Psoas muscle (tissue), 8 donors: ENCODE measurements around the gene CACNA1C. TPM values are rescaled to one million over a fixed set of nuclear protein-coding genes. Genes with fewer than 3 reads are reported as not detected.

Experiments used
- ATAC-seq, 4 donors: fragments of 200-7000 bp; cut with Tn5 transposase; one replicate each; pipeline ENCODE4 v1.9.1; 2020; ENCODE audit warnings: moderate library complexity in 3 of 4, mild to moderate bottlenecking in 2 of 4
- DNase-seq, 2 donors: peaks; one replicate each; pipeline ENCODE4 v3.0.0-alpha.2; 2020
- H3K27ac ChIP-seq: fragments of 200-600 bp; one replicate; pipeline ENCODE4 v1.8.0; 2022
- H3K27me3 ChIP-seq, 3 donors: fragments of 200-600 bp in 1 of 3; one replicate each; pipeline versions ENCODE4 v1.6.1 to v1.8.0; 2013 to 2022; ENCODE audit warnings: low read length in 2 of 3, mild to moderate bottlenecking in 2 of 3, moderate library complexity in 1 of 3; ENCODE audit not compliant: insufficient read depth in 3 of 3
- H3K36me3 ChIP-seq, 2 donors: fragments of 200-600 bp in 1 of 2; one replicate each; pipeline versions ENCODE4 v1.6.1 to v1.8.0; 2013 to 2022; ENCODE audit warnings: low read depth in 1 of 2, mild to moderate bottlenecking in 1 of 2, moderate library complexity in 1 of 2; ENCODE audit not compliant: insufficient read depth in 1 of 2
- H3K4me1 ChIP-seq: fragments of 200-600 bp; one replicate; pipeline ENCODE4 v1.8.0; 2022
- H3K4me3 ChIP-seq: fragments of 200-600 bp; one replicate; pipeline ENCODE4 v1.8.0; 2022; ENCODE audit warnings: mild to moderate bottlenecking
- H3K9me3 ChIP-seq: fragments of 200-600 bp; one replicate; pipeline ENCODE4 v1.8.0; 2022
- CTCF ChIP-seq: fragments of 200-600 bp; IDR thresholded peaks from one replicate; pipeline ENCODE4 v1.8.0; 2022; ENCODE audit warnings: antibody characterized with exemption
- WGBS, 3 donors: extraction: QIAGEN DNeasy Blood & Tissue Kit; methylation state at CpG; one replicate each; pipeline versions ENCODE4 v1.1.6 to v1.1.7; 2013; 5-methylcytosine and 5-hydroxymethylcytosine counted together
- intact Hi-C, 2 donors: fragments of 100-400 bp; cut with DNase I; formaldehyde crosslinking; loops; one replicate each; pipeline versions ENCODE4 v1.11.0 to v1.14.2; 2022
- polyA plus RNA-seq, 3 donors: library from polyadenylated mRNA; stranded (reverse); fragments of 200-250 nt; gene quantifications; one replicate each; pipeline ENCODE4 v1.2.3, GENCODE V29; 2013
- total RNA-seq, 4 donors: library from RNA; stranded (reverse); fragmentation: NEBNext Ultra II Directional in 2 of 4; extraction: Animal tissue kit (Norgen Biotek cat#: 25700) in 2 of 4; gene quantifications; one replicate each; pipeline versions ENCODE4 v1.2.1 to v1.2.4, GENCODE V29; 2021 to 2023
- donor health status: healthy with polysubstance abuse.
- donor health status: DM: no; HTN: no; CAD: no; lungs with moderate emphysema.
- donor health status: Bipolar disorder and iron deficiency.
- donor health status: healthy.
- donor health status: DM: yes; HTN: yes; CAD: no.
- donor health status: DM: no; HTN: no; CAD: no.
- donor health status: DM: no; HTN: no; CAD: no.
- donor health status: DM: yes; HTN: yes; CAD: no.

CACNA1C gene
- total and polyA plus RNA-seq, 7 donors: 0.26 to 2.9 (median 0.95) TPM

GRCh38 chr12:2641207-2641606, 588.4 kb downstream of the CACNA1C start:
- H3K4me1 ChIP-seq: no peaks in the 10 kb centered on the region
- TF ChIP-seq CTCF: no peak
- no peaks in the 10 kb centered on the region for H3K9me3 ChIP-seq
- H3K36me3 ChIP-seq: no peaks in the 10 kb centered on the region
- DNase-seq: no peak
- 46 to 53% (median 52%) methylated on average over 6 of the region's 6 CpGs for WGBS, 3 donors
- ATAC-seq: peak in 2 of 4 donors; percentile 15 to 40
- H3K27ac ChIP-seq: no peak overlapping the region
- intact Hi-C loops: no loop called here
- H3K27me3 ChIP-seq: peaks cover 0 to 41% (median 2%) of the 10 kb centered on the region in 3 donors
- H3K4me3 ChIP-seq: no peak overlapping the region

- H3K9me3 ChIP-seq: no peaks in the 10 kb centered on the region
- H3K4me1 ChIP-seq: no peaks in the 10 kb centered on the region
- no peak for ATAC-seq
- peaks cover 0 to 42% (median 2%) of the 10 kb centered on the region in 3 donors for H3K27me3 ChIP-seq
- 64 to 77% (median 66%) methylated on average over 6 of the region's 6 CpGs for WGBS, 3 donors
- TF ChIP-seq CTCF: no peak
- H3K4me3 ChIP-seq: no peak overlapping the region
- H3K36me3 ChIP-seq: no peaks in the 10 kb centered on the region
- intact Hi-C loops: no loop called here
- no peak for DNase-seq
- no peak overlapping the region for H3K27ac ChIP-seq
Observed at GRCh38 chr12:2641761-2642160, 589.0 kb downstream of the CACNA1C start.

GRCh38 chr12:2642176-2642892, 589.5 kb downstream of the CACNA1C start:
- intact Hi-C loops: no loop called here
- DNase-seq (no peak), ATAC-seq (no peak)
- no peak overlapping the region for H3K4me3 ChIP-seq
- H3K36me3 ChIP-seq: no peaks in the 10 kb centered on the region
- 63 to 73% (median 67%) methylated on average over 10 of the region's 10 CpGs for WGBS, 3 donors
- no peak overlapping the region for H3K27ac ChIP-seq
- H3K27me3 ChIP-seq: peaks cover 0 to 42% (median 2%) of the 10 kb centered on the region in 3 donors
- no peak for TF ChIP-seq CTCF
- no peaks in the 10 kb centered on the region for H3K9me3 ChIP-seq
- no peaks in the 10 kb centered on the region for H3K4me1 ChIP-seq

- no peaks in the 10 kb centered on the region for H3K9me3 ChIP-seq
- 79 to 84% (median 84%) methylated on average over 7 of the region's 7 CpGs for WGBS, 3 donors
- DNase-seq (no peak), ATAC-seq (no peak)
- H3K27me3 ChIP-seq: peaks cover 0 to 40% (median 2%) of the 10 kb centered on the region in 3 donors
- TF ChIP-seq CTCF: no peak
- H3K27ac ChIP-seq: no peak overlapping the region
- intact Hi-C loops: no loop called here
- no peak overlapping the region for H3K4me3 ChIP-seq
- H3K4me1 ChIP-seq: no peaks in the 10 kb centered on the region
- no peaks in the 10 kb centered on the region for H3K36me3 ChIP-seq
Observed at GRCh38 chr12:2642896-2643425, 590.2 kb downstream of the CACNA1C start.
